Hematopoietic multipotent progenitor cell treated with erythropoietin and hydrocortisone succinate and interleukin-3 and kit ligand, for 15 days (in vitro differentiated cells): Measurements from ENCODE around the gene NAP1L4.

Experiments
- DNase-seq: peaks from one replicate; pipeline ENCODE4 v3.0.0-alpha.2; 2015; ENCODE audit warnings: low spot score

NAP1L4 gene

GRCh38 chr11:2992997-2993325, 832 bp upstream of the NAP1L4 start:
- no peak for DNase-seq

- peak; percentile 66 for DNase-seq
Measured at GRCh38 chr11:2991452-2992233, 486 bp downstream of the NAP1L4 start.

GRCh38 chr11:2990617-2991451, 1.3 kb downstream of the NAP1L4 start:
- peak; percentile 50 for DNase-seq

GRCh38 chr11:2989551-2989950, 2.6 kb downstream of the NAP1L4 start:
- no peak for DNase-seq

GRCh38 chr11:2989006-2989405, 3.1 kb downstream of the NAP1L4 start:
- peak; percentile 21 for DNase-seq

- DNase-seq, result peak; percentile 59
Measured at GRCh38 chr11:2987881-2988861, 4.0 kb downstream of the NAP1L4 start.

- no peak for DNase-seq
Measured at GRCh38 chr11:2983908-2984307, 8.2 kb downstream of the NAP1L4 start.

- DNase-seq, result no peak
Measured at GRCh38 chr11:2982214-2982613, 9.9 kb downstream of the NAP1L4 start.

- DNase-seq, result no peak
Measured at GRCh38 chr11:2981130-2981529, 11.0 kb downstream of the NAP1L4 start.

- no peak for DNase-seq
Measured at GRCh38 chr11:2980168-2980840, 11.8 kb downstream of the NAP1L4 start.

- no peak for DNase-seq
Measured at GRCh38 chr11:2977113-2977512, 15.0 kb downstream of the NAP1L4 start.

GRCh38 chr11:2976294-2977063, 15.7 kb downstream of the NAP1L4 start:
- DNase-seq, result no peak

- peak; percentile 70 for DNase-seq
Measured at GRCh38 chr11:2975594-2975993, 16.5 kb downstream of the NAP1L4 start.

GRCh38 chr11:2974272-2974671, 17.9 kb downstream of the NAP1L4 start:
- DNase-seq, result no peak

- no peak for DNase-seq
Measured at GRCh38 chr11:2968341-2968900, 23.7 kb downstream of the NAP1L4 start.

- no peak for DNase-seq
Measured at GRCh38 chr11:2964782-2965181, 27.3 kb downstream of the NAP1L4 start.

- peak; percentile 87 for DNase-seq
Measured at GRCh38 chr11:2963761-2964160, 28.4 kb downstream of the NAP1L4 start.

GRCh38 chr11:2963112-2963754, 28.9 kb downstream of the NAP1L4 start:
- DNase-seq, result peak; percentile 39

GRCh38 chr11:2961080-2961479, 31.0 kb downstream of the NAP1L4 start:
- DNase-seq, result no peak

GRCh38 chr11:2960139-2960538, 32.0 kb downstream of the NAP1L4 start:
- DNase-seq, result no peak
